HEK293 (cell line): ENCODE measurements around the gene SCN10A.

ENCODE experiments used
- CTCF ChIA-PET: fragments of 350-600 bp; formaldehyde crosslinking; extraction: SDS; loops from one replicate; lab custom pipeline; 2021; ENCODE audit warnings: antibody characterized with exemption; lab: Yijun Ruan, JAX
- POLR2A ChIA-PET: fragments of 300-600 bp; formaldehyde crosslinking; extraction: SDS; loops from one replicate; lab custom pipeline; 2020; ENCODE audit warnings: antibody characterized with exemption, inconsistent platforms; lab: Yijun Ruan, JAX
- H3K27ac ChIP-seq: fragments of 200-500 bp; sonication (Bioruptor generic); 2 replicates; pipeline ENCODE4 v1.5.1; 2014; ENCODE audit warnings: low read depth, low read length, control low read depth, inconsistent platforms; ENCODE audit errors: extremely low read depth
- H3K36me3 ChIP-seq, 2 experiments: fragments of 200-500 bp in 1 of 2; sonication (Bioruptor generic) in 1 of 2; 1 replicate in 1 of 2; 2 replicates in 1 of 2; pipeline ENCODE4 v1.5.1; 2014 to 2017; ENCODE audit warnings: inconsistent platforms in 2 of 2, low read length in 2 of 2; ENCODE audit not compliant: control insufficient read depth in 2 of 2, insufficient read depth in 1 of 2
- H3K4me1 ChIP-seq: fragments of 200-500 bp; sonication (Bioruptor generic); 2 replicates; pipeline ENCODE4 v1.5.1; 2014; ENCODE audit warnings: mild to moderate bottlenecking, low read length, inconsistent platforms; ENCODE audit not compliant: control insufficient read depth, insufficient read depth
- H3K4me3 ChIP-seq: 2 replicates; pipeline ENCODE4 v1.5.1; 2011; ENCODE audit warnings: low read depth, mild to moderate bottlenecking, control low read depth, low read length, moderate library complexity
- H3K9me3 ChIP-seq: fragments of 200-500 bp; sonication (Bioruptor generic); 2 replicates; pipeline ENCODE4 v1.5.1; 2014; ENCODE audit warnings: low read depth, low read length, inconsistent platforms; ENCODE audit not compliant: control insufficient read depth, insufficient read depth
- EGR2 ChIP-seq: fragments of 450-650 bp; formaldehyde crosslinking; IDR thresholded peaks from 2 replicates; pipeline ENCODE4 v1.5.1; 2016; ENCODE audit warnings: low read depth, missing biosample characterization, missing genetic modification characterization
- GLIS1 ChIP-seq: fragments of 450-650 bp; formaldehyde crosslinking; IDR thresholded peaks from 2 replicates; pipeline ENCODE4 v1.5.1; 2016; ENCODE audit warnings: missing biosample characterization, missing genetic modification characterization
- REPIN1 ChIP-seq: fragments of 450-650 bp; formaldehyde crosslinking; IDR thresholded peaks from 2 replicates; pipeline ENCODE4 v1.5.1; 2017; ENCODE audit warnings: missing biosample characterization, missing genetic modification characterization, low read depth
- SP7 ChIP-seq: fragments of 450-650 bp; formaldehyde crosslinking; IDR thresholded peaks from 2 replicates; pipeline ENCODE4 v1.5.1; 2016; ENCODE audit warnings: missing biosample characterization, missing genetic modification characterization
- WT1 ChIP-seq: fragments of 450-650 bp; formaldehyde crosslinking; IDR thresholded peaks from 2 replicates; pipeline ENCODE4 v1.5.1; 2016; ENCODE audit warnings: missing biosample characterization, missing genetic modification characterization
- ZBTB20 ChIP-seq: fragments of 450-650 bp; formaldehyde crosslinking; IDR thresholded peaks from 2 replicates; pipeline ENCODE4 v1.5.1; 2016; ENCODE audit warnings: missing biosample characterization, missing genetic modification characterization
- ZFHX2 ChIP-seq: fragments of 450-650 bp; formaldehyde crosslinking; conservative IDR thresholded peaks from 2 replicates; pipeline ENCODE4 v1.5.1; 2016; ENCODE audit warnings: missing biosample characterization, missing genetic modification characterization
- ZIC2 ChIP-seq: fragments of 450-650 bp; formaldehyde crosslinking; IDR thresholded peaks from 2 replicates; pipeline ENCODE4 v1.5.1; 2016; ENCODE audit warnings: missing biosample characterization, missing genetic modification characterization
- ZNF138 ChIP-seq: fragments of 450-650 bp; formaldehyde crosslinking; IDR thresholded peaks from 2 replicates; pipeline ENCODE4 v1.5.1; 2016; ENCODE audit warnings: missing biosample characterization, missing genetic modification characterization, borderline replicate concordance
- ZNF155 ChIP-seq: fragments of 450-650 bp; formaldehyde crosslinking; IDR thresholded peaks from 2 replicates; pipeline ENCODE4 v1.5.1; 2016; ENCODE audit warnings: missing biosample characterization, missing genetic modification characterization
- ZNF335 ChIP-seq: fragments of 450-650 bp; formaldehyde crosslinking; conservative IDR thresholded peaks from 2 replicates; pipeline ENCODE4 v1.5.1; 2016; ENCODE audit warnings: missing biosample characterization, missing genetic modification characterization
- ZNF473 ChIP-seq: fragments of 450-650 bp; formaldehyde crosslinking; IDR thresholded peaks from 2 replicates; pipeline ENCODE4 v1.5.1; 2017; ENCODE audit warnings: missing biosample characterization, missing genetic modification characterization
- ZNF600 ChIP-seq: fragments of 450-650 bp; formaldehyde crosslinking; IDR thresholded peaks from 2 replicates; pipeline ENCODE4 v1.5.1; 2016; ENCODE audit warnings: missing biosample characterization, missing genetic modification characterization
- ZNF624 ChIP-seq: fragments of 450-650 bp; formaldehyde crosslinking; IDR thresholded peaks from 2 replicates; pipeline ENCODE4 v1.5.1; 2017; ENCODE audit warnings: missing biosample characterization, missing genetic modification characterization
- ZNF768 ChIP-seq: fragments of 450-650 bp; formaldehyde crosslinking; IDR thresholded peaks from 2 replicates; pipeline ENCODE4 v1.5.1; 2018; ENCODE audit warnings: missing biosample characterization, mild to moderate bottlenecking, missing genetic modification characterization
- TF ChIP-seq, protein P1 (sequence below): fragments of 450-650 bp; formaldehyde crosslinking; IDR thresholded peaks from 2 replicates; pipeline ENCODE4 v1.5.1; 2016; ENCODE audit warnings: missing biosample characterization, missing genetic modification characterization
- TF ChIP-seq, protein P2 (sequence below): fragments of 450-650 bp; formaldehyde crosslinking; IDR thresholded peaks from 2 replicates; pipeline ENCODE4 v1.5.1; 2017; ENCODE audit warnings: missing biosample characterization, missing genetic modification characterization
- TF ChIP-seq, protein P3 (sequence below): fragments of 450-650 bp; formaldehyde crosslinking; optimal IDR thresholded peaks from 2 replicates; pipeline ENCODE3; 2016; ENCODE audit warnings: missing biosample characterization, mild to moderate bottlenecking, missing genetic modification characterization
- TF ChIP-seq, protein P4 (sequence below): fragments of 450-650 bp; formaldehyde crosslinking; IDR thresholded peaks from 2 replicates; pipeline ENCODE4 v1.5.1; 2016; ENCODE audit warnings: missing biosample characterization, missing genetic modification characterization

Gene SCN10A

DNA sequence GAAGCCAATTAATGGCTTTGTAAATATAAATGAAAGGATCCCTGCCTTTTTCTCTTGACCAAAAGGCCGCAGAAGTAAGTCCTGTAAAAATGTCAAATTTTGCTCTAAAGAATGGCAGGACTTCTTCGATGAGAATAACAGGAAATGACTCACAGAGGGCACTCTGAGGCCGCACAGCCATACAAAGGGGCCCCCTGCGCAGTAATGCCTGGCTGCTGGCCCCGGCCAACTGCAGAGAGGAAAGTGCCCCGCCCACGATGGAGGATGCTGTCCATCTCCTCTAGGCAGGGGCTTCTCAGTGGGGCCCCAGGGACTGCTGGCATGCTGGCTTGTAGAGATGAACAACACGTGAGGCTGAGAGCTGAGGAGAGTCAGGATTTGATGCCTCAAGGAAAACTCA, 18.1 kb upstream of the SCN10A start:
- CTCF ChIA-PET: interaction anchor here (1.5 kb wide), 1 partner anchor 166 kb away, joined by 3 read pairs; no protein-coding TSS in a partner anchor
- TF ChIP-seq, protein P1, sequence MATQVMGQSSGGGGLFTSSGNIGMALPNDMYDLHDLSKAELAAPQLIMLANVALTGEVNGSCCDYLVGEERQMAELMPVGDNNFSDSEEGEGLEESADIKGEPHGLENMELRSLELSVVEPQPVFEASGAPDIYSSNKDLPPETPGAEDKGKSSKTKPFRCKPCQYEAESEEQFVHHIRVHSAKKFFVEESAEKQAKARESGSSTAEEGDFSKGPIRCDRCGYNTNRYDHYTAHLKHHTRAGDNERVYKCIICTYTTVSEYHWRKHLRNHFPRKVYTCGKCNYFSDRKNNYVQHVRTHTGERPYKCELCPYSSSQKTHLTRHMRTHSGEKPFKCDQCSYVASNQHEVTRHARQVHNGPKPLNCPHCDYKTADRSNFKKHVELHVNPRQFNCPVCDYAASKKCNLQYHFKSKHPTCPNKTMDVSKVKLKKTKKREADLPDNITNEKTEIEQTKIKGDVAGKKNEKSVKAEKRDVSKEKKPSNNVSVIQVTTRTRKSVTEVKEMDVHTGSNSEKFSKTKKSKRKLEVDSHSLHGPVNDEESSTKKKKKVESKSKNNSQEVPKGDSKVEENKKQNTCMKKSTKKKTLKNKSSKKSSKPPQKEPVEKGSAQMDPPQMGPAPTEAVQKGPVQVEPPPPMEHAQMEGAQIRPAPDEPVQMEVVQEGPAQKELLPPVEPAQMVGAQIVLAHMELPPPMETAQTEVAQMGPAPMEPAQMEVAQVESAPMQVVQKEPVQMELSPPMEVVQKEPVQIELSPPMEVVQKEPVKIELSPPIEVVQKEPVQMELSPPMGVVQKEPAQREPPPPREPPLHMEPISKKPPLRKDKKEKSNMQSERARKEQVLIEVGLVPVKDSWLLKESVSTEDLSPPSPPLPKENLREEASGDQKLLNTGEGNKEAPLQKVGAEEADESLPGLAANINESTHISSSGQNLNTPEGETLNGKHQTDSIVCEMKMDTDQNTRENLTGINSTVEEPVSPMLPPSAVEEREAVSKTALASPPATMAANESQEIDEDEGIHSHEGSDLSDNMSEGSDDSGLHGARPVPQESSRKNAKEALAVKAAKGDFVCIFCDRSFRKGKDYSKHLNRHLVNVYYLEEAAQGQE: 0 out of 2 replicates have a peak, but pooled peaks have one; percentile 35
- TF ChIP-seq ZNF768: no peak
- peak; percentile 75 for TF ChIP-seq GLIS1 (tag by site-specific recombination)
- no peak for TF ChIP-seq WT1 (tag by site-specific recombination)
- 0 out of 2 replicates have a peak, but pooled peaks have one; percentile 33 for TF ChIP-seq ZFHX2 (tag by site-specific recombination)
- TF ChIP-seq ZBTB20 (tag by site-specific recombination): peak; percentile 60
- TF ChIP-seq ZIC2: peak; percentile 93
- no peak overlapping the region for H3K4me3 ChIP-seq
- H3K27ac ChIP-seq: no peak overlapping the region
- H3K4me1 ChIP-seq: no peaks in the 10 kb centered on the region; the same call in 1 of the 2 replicates
- no peaks in the 10 kb centered on the region for H3K9me3 ChIP-seq
- H3K36me3 ChIP-seq: no peaks in the 10 kb centered on the region
- POLR2A ChIA-PET: interaction anchor here (0.6 kb wide), 1 partner anchor 1306 kb away, joined by 3 read pairs; no protein-coding TSS in a partner anchor

DNA sequence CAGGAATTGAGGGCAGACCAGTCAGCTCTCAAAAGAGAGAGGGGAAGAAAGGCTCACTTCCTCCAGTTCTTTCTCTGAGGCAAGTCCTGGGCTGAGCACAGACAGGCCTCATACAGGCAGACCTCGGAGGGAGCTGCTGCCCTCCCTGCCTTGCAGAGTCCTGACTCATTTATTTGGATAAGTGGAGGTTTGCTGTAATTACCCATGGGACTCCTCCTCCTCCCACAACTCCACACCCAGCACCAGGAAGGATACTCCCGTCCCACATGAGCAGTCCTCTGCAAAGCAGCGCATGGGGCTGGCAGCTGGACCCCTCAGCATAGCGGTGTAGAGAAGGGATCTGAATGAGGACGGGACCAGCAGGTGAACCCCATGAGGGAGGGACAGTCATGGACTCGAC, 13.4 kb upstream of the SCN10A start:
- H3K4me3 ChIP-seq: no peak overlapping the region
- H3K27ac ChIP-seq: no peak overlapping the region
- TF ChIP-seq ZFHX2 (tag by site-specific recombination): peak; percentile 71
- TF ChIP-seq ZNF473 (tag by site-specific recombination): no peak
- no peak for TF ChIP-seq ZNF155 (tag by site-specific recombination)
- peak; percentile 66 for TF ChIP-seq ZNF335 (tag by site-specific recombination)
- TF ChIP-seq EGR2: peak; percentile 60
- TF ChIP-seq SP7 (tag by site-specific recombination): peak; percentile 37; the same call in 1 of the 2 replicates
- peak; percentile 57; the same call in 1 of the 2 replicates for TF ChIP-seq ZNF600 (tag by site-specific recombination)
- TF ChIP-seq, protein P2, sequence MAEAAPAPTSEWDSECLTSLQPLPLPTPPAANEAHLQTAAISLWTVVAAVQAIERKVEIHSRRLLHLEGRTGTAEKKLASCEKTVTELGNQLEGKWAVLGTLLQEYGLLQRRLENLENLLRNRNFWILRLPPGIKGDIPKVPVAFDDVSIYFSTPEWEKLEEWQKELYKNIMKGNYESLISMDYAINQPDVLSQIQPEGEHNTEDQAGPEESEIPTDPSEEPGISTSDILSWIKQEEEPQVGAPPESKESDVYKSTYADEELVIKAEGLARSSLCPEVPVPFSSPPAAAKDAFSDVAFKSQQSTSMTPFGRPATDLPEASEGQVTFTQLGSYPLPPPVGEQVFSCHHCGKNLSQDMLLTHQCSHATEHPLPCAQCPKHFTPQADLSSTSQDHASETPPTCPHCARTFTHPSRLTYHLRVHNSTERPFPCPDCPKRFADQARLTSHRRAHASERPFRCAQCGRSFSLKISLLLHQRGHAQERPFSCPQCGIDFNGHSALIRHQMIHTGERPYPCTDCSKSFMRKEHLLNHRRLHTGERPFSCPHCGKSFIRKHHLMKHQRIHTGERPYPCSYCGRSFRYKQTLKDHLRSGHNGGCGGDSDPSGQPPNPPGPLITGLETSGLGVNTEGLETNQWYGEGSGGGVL (tag by site-specific recombination): peak; percentile 36; the same call in 1 of the 2 replicates
- peak; percentile 74 for TF ChIP-seq WT1 (tag by site-specific recombination)
- H3K36me3 ChIP-seq: no peaks in the 10 kb centered on the region
- CTCF ChIA-PET: no interaction called here
- no peaks in the 10 kb centered on the region for H3K9me3 ChIP-seq
- no peaks in the 10 kb centered on the region; the same call in 1 of the 2 replicates for H3K4me1 ChIP-seq
- POLR2A ChIA-PET: no interaction called here

DNA sequence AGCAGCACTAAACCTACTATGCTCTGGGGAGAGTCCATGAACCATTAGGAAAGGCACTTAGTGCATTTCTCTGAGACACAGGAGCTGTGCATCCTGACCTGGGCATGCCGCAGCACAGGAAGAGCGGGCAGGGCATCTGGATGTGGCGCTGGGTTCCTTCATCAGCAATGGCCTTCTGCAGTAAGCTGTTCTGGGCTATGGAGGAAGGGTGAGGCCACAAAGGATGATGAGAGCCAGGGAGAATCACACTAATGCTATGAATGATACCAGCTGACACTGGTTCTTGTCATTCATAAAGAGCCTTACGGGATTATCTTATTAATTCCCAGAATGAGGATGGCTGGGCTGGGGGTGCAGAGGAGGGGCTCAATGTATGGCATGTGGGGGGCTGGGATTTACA, 12.7 kb upstream of the SCN10A start:
- ChIA-PET POLR2A (no interaction called here), CTCF (interaction anchor here (0.6 to 0.9 kb wide), 3 partner anchors 10 to 171 kb away, joined by 3 to 4 read pairs (median 3); no protein-coding TSS in a partner anchor)
- no peak overlapping the region for H3K27ac ChIP-seq
- no peaks in the 10 kb centered on the region for H3K9me3 ChIP-seq
- H3K4me3 ChIP-seq: no peak overlapping the region
- no peaks in the 10 kb centered on the region for H3K36me3 ChIP-seq
- H3K4me1 ChIP-seq: no peaks in the 10 kb centered on the region; the same call in 1 of the 2 replicates
- TF ChIP-seq, protein P3, sequence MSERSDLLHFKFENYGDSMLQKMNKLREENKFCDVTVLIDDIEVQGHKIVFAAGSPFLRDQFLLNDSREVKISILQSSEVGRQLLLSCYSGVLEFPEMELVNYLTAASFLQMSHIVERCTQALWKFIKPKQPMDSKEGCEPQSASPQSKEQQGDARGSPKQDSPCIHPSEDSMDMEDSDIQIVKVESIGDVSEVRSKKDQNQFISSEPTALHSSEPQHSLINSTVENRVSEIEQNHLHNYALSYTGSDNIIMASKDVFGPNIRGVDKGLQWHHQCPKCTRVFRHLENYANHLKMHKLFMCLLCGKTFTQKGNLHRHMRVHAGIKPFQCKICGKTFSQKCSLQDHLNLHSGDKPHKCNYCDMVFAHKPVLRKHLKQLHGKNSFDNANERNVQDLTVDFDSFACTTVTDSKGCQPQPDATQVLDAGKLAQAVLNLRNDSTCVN (tag by site-specific recombination): no peak
- TF ChIP-seq REPIN1 (tag by site-specific recombination): no peak
- TF ChIP-seq, protein P1: no peak
- TF ChIP-seq, protein P4, sequence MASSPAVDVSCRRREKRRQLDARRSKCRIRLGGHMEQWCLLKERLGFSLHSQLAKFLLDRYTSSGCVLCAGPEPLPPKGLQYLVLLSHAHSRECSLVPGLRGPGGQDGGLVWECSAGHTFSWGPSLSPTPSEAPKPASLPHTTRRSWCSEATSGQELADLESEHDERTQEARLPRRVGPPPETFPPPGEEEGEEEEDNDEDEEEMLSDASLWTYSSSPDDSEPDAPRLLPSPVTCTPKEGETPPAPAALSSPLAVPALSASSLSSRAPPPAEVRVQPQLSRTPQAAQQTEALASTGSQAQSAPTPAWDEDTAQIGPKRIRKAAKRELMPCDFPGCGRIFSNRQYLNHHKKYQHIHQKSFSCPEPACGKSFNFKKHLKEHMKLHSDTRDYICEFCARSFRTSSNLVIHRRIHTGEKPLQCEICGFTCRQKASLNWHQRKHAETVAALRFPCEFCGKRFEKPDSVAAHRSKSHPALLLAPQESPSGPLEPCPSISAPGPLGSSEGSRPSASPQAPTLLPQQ (tag by site-specific recombination): no peak
- TF ChIP-seq ZNF624 (tag by site-specific recombination): no peak
- no peak for TF ChIP-seq ZNF138 (tag by site-specific recombination)
